Fibroblast of peridontal ligament (primary cell): ENCODE results near the gene WDR83.
A peak's percentile ranks its signal among the peaks of the same experiment; 100 is the strongest.

ENCODE experiments used
- DNase-seq: peaks from one replicate; pipeline ENCODE4 v3.0.0-alpha.2; 2010; ENCODE audit errors: extremely low read depth

WDR83 gene

DNA sequence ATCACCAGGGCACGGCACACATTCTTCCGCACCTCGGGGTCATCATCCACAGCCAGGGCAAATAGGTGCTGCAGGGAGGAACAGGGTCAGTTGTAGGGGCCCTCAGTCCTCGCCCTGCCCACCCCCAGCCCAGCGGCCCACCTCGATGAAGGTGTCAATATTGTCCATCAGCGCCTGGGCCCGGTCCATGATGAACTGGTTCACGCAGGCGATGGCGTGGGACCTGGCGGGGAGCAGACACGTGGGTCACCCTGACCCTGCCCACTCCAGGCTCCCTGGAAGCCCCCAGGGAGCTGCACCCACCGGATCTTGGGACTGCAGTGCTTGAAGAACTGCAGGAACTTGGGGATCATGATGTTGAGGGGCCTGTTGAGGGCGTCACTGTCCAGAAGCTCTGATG is 48.5 kb downstream of the WDR83 start:
- no peak for DNase-seq

DNA sequence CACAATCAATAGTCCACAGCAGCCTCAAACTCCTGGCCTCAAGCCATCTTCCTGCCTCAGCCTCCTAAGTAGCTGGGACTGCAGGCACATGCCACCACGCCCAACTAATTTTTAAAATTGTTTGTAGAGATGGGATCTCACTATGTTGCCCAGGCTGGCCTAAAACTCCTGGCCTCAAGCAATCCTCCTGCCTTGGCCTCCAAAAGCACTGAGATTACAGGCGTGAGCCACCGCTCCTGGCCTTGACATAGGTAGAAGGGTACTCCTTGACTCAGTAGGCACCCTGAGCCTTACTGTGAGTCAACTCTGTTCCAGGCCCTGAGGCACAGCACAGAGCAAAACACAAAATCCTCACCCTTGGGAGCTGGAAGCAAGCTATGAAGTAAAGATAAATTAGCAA is 49.3 kb downstream of the WDR83 start:
- no peak for DNase-seq

DNA sequence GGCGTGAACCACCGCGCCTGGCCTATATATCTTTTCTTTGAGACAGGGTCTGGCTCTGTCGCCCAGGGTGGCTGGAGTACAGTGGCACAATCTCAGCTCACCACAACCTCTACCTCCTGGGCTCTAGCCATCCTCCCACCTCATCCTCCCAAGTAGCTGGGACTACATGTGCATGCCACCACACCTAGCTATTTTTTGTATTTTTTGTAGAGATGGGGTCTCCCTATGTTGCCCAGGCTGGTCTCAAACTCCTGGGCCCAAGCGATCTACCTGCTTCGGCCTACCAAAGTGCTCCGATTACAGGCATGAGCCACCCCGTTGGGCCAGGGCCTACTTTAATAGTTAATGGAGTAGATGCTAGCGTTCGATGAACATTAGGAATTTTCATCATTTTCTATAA is 53.7 kb downstream of the WDR83 start:
- peak; percentile 4 for DNase-seq

DNA sequence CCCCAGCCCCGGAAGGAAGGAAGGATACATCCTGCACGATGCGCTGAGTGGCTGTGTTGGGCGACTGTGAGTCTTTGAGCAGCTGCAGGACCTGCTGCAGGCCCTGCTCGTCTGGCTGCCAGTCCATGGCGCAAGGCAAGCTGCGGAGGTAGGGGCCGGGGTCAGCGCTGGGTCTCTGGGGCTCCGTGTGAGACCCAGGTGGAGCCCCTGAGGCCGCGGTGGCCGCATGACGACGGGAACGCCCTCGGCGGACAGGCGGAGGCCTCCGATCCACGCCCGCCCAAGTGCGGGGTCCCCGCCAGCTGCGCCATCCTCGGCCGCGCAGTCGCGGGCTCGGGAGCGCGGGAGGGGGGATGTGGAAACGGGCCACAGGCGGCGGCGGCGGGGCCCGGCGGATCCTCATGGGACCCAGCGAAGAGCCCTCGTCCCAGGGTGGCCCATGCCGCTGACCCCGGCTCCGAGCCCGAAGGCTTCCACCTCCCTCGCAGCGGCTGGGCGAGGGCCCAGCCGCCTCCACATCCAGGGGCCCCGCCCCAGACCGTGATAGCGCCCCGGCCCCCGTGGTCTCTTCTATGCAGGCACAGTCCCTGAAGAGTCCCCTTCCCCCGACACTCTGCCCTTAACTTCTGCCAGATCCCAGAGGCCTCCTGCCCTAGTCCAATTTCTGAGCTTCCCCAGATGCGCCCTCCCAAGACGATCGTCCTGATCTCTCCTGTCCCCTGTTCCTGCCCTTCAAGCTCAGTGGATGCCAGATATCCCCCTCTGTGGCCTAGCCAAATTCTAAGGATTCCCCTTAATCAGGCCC is 54.4 kb downstream of the WDR83 start:
- DNase-seq = peak; percentile 16

DNA sequence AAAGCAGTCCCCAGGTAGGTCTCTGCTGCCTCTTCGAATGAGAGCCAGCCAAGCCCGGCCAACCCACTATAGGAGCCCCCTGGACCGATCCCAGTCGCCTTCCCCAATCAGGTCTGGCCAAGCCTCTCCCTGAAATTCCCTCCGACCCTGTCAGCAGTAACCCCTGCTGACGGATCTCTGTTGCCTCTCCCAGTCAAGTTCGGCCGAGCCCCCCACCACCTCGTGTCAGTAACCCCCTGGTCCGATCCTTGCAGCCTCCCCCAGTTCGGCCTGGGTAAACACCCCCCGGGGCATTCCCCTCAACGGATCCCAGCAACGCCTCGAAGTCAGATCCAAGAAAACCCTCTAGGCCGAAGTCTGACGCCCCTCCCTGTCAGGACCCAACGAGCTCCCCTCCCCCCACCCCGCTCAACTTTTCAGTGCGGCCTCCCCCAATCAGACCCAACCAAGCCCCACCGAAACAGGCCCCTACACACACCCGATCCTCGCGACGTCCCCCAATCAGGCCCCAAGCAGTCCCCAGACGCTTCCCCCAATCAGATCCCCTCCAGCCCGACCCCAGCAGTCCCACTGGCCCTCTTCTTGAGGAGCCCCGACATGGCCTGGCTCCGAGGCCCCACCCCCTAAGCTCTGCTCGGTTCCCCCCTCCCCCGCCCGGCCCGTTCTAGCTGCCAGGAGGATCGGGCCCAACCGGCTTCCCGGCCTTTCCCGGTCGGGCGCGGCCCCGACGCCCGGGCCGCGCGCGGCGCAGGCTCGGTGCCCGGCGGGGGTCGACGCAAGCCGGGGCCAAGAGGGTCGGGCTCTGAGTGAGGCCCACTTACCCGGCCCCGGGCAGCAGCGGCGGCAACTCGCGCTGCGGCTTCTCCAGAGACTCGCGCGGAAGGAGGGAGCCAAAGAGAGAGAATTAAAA is 55.3 kb downstream of the WDR83 start:
- peak; percentile 67 for DNase-seq

DNA sequence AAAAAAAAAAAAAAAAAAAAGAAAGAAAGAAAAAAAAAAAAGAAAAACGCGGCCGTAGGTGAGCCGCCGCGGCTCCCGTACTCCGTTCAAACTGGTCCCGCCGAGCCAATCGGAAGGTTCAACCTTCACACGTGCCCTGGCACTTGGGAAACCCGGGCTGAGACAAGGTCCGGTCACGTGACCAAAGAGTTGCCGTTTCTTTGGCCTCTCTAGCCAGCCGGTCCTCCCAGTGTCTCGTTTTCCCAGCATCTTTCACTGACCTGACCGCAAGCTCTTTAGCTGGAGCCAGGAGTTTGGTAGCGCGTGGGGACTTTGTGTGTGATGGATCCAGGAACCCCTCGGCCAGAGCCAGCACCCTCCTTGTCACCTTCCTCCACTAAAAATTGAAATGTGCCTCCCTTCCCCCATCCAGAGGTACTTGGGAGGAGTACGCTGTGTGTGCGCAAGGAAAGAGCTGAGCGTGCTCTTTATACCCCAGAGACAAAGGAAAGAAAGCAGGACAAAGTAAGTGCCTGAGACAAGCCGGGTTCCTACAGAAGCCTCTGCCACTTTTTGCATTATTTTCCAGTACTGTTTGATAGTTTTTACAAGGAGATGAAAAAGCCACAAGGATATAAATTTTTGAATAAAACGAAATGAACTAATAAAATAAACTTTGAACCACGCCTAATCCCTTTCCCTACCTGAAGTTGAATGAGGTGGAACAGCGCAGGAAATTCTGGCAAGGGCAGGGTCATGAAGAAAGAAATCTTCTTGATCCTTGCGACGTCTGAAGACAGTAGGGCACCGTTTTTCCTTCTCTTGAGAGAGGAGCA is 56.2 kb downstream of the WDR83 start:
- DNase-seq = peak; percentile 99

DNA sequence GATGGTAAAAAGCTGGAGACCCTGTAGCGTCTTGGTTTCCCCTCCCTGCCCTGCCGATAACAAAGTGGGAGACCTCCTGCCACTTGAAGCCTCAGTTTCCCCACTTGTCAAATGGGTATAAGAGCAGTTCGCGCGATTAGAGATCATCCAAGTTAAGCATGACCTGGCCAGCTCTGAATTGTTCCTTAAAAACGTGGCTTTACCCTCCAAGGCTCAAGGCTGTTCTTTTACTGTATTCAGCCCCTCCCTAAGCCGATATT is 56.7 kb downstream of the WDR83 start:
- peak; percentile 15 for DNase-seq

DNA sequence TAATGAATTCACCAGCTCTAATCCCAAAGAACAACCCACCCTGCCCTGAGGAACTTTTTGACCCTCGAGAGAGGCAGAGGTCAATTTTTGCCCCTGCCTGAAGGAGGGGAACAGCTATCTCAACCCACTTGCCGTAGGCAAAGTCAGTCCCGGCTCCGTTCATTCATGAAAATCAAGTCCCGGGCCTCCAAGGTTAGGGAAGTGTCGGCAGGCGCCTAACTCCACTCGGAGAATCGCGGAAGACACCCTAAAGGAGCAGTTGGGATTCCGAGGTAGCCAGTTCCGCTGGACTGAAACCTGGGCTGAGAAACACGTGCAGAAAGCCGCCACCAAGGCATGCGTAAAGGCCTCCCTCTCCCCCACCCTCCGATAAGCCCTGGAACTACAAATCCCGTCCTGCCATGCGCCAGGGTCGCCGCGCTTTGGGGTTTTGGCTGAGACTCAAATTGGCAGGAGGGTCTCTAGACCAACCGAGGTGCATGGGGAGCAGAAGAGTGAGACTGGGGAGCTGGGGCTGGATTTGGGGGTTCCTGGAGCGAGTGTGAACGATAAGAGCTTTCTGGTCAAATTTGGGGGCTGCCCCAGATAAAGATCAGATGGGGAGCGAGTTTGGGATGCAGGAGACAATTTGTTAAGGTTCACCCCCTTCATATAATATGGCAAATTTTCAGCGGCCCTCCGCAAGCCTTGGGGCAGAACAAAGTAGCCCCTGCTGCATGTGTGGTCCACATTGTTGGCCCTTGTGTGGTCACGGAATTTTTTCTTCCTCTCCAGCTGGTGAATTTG is 57.2 kb downstream of the WDR83 start, which contains the start of gene TNPO2:
TNPO2 (minus strand) TSS at position 292 of the 786 bp plus-strand sequence. CDS start 2,955 bp downstream, outside the sequence.
- peak; percentile 49 for DNase-seq
